Hematopoietic multipotent progenitor cell (in vitro differentiated cells): ENCODE results near the gene SLC35E1. TPM values are rescaled to one million over a fixed set of nuclear protein-coding genes. Genes with fewer than 3 reads are reported as not detected.

Experiments
- DNase-seq, 3 donors: peaks; one replicate each; pipeline ENCODE4 v3.0.0-alpha.2; 2011 to 2015; ENCODE audit warnings: low read depth in 2 of 3, low spot score in 2 of 3
- total RNA-seq: library from RNA; depleted of rRNA; stranded (reverse); fragments of >200 nt; gene quantifications from one replicate; pipeline ENCODE4 v1.2.3, GENCODE V29; 2012

The SLC35E1 gene
- total RNA-seq, 1 donor: 49.3 TPM

- no peak for DNase-seq
Measured at GRCh38 chr19:16599655-16600346, 27.6 kb upstream of the SLC35E1 start.

DNA sequence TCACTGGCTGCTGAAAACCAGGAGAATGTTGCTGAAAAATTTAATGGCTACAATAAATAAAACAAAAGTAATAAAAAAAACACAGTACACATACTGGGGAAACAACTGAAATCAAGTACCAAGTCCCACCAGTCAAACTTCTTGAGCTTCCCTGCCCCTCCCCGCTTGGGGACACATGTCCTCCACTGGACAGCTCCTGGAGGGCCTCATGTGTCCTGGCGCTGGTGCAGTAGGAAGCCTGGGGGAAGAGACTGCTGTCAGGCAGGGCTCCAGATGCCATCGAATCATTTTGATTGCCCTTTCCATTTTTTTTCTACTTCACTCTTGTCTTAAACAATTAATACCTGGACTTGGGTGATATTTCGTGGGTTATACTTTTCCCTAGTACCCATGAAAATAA, 26.6 kb upstream of the SLC35E1 start:
- DNase-seq: no peak

DNA sequence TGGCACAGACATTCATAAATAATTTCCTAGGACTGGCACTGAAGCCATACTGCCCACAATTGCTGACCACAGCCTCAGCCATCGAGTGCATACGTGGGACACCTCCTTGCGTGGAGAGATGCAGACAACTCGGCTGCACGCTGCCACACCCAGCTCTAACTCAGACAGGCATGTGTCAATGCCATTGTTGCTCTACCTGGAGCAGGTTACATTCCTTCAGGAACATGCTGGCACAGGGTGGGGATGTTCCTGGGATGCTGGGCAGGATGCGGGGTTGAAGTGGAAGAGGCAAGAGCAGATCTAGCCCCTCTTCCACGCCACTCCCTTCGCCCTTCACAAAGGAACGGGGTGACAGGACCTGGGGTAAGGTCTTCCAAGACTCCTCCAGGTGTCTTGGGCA, 24.2 kb upstream of the SLC35E1 start:
- no peak for DNase-seq

- DNase-seq: no peak
Measured at GRCh38 chr19:16595097-16595496, 22.9 kb upstream of the SLC35E1 start.

DNA sequence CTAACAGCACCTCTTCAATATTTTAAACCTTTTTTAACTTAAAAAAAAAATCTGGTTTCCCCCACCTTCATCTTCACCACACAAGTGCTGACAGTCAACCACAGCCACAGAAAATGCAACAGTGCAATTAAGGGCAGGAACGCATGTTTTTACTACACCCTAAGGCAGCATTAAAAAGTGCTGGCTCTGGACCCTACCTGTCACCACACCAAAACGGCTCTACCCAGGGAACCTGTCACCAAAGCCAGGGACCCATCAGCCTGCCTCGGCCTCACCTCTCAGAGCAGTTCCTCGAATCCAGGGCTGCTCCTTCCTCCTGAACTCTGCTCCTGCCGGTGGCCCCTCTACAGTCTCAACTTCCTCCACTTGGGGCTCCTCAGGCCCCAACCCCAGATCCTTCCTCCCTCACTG, 22.5 kb upstream of the SLC35E1 start:
- peak in 1 of 3 donors; percentile 30 for DNase-seq

DNA sequence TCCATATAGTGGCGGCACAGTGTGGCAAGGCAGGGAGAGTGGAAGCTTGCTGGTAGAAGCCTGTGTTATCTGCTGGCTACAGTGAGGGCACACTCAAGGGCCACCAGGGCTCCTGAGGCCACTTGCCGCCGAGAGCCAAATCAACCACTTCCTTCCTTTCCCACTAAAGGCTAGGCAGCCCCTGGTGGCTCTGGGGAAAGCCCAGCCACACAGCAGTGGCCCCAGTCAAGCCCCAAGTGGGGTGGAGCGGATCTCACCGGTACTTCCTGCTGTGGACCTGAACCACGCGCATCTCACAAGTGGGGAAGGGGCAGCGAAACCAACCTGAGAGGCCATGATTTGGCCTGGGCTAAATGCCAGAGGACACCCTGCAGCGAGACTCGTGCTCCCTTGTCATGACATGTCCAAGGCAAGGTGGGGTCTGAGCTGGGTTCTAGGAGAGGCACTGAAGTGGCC, 21.9 kb upstream of the SLC35E1 start:
- peak in 2 of 3 donors; percentile 73 to 82 for DNase-seq

- no peak for DNase-seq
Measured at GRCh38 chr19:16593181-16593580, 21.0 kb upstream of the SLC35E1 start.

GRCh38 chr19:16591803-16592556, 19.8 kb upstream of the SLC35E1 start:
- no peak for DNase-seq

- no peak for DNase-seq
Measured at GRCh38 chr19:16590876-16591802, 18.9 kb upstream of the SLC35E1 start.

GRCh38 chr19:16589917-16590316, 17.7 kb upstream of the SLC35E1 start:
- DNase-seq: no peak

GRCh38 chr19:16588824-16589577, 16.8 kb upstream of the SLC35E1 start:
- DNase-seq: no peak

DNA sequence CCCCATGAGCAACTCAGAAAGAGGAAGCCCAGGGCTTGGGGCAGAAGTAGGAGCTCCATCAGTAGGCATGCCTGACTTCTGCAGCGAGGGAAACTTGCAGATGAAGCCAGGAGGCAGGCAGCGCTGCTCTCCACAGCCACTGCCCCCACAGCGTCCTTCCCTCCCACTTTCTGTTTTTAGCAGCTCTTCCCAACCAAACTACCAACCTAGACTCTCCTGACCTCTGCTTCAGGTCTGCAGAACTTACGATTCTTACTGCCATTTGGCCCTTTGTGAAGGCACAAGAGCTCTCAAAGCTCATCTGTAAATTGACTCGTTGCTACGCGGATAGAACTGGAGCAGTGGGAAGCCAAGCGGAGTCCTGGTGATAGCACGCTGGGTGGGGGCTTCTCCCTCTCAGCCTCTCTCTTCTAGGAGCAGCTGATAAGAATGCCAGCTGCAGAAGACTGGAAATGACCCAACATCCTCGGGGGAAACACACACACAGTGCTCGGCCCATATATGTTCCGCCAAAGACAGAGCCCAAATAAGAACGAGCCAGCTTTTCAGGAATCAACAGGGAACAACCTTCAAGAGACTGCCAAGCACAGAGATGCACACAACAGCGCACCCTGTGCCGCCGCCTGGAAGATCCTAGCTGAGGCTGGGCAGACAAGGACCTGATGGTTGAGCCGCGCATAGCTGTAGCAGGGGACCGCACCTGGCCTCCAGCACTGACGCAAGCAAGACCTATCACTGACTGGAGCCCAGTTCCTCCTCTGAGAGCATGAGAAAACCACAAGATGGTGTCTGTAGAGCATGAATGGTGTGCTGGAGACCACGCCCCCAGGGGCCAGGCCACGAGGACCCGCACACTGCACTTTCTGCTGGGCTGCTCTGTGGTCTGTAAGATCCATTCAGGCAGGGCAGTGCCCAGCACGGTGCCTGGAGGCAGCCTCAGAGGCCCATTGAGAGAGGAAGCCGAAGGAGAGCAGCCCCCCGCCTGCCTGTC, 15.9 kb upstream of the SLC35E1 start:
- peak in 2 of 3 donors; percentile 83 to 87 for DNase-seq

DNA sequence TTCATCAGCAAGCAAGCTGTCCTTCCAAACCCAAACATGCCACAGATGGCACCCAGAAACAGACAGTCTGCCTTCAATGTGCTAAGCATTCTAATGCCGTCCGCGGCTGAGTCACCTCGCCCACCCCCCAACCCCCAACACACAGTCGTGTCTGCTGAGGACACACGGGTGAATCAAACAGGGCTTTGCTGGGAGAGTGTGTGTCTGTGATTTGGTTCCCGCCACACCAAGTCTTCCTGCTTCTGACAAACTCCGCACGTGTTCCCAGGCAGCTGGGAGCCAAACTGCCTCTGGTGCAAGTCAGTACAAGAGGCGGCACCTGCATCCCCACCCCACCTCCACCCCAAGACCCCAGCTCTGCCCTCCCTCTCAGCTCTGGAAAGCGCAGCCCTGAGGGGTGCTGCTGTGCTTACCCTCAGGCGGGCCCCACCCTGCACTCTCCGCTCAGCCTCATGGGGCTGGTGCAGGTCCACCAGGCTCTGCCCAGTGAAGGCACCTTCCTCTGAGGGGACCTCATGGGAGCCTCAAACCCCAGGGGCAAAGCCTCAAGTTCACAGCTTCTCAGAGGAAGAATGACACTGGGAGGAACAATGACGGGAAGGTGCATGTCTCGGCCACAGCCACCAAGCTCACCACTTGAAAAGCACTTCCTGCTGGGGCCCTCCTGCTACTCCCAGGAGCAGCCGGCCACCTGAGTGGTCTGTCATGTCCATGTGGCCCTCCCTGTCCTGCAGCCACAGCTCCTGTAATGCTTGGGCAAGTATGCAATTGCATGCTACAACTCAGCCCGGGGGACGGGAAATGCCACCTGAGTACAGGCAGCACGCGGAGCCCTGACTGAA, 15.0 kb upstream of the SLC35E1 start:
- peak in 2 of 3 donors; percentile 43 to 85 for DNase-seq

GRCh38 chr19:16586477-16586871, 14.3 kb upstream of the SLC35E1 start:
- no peak for DNase-seq

DNA sequence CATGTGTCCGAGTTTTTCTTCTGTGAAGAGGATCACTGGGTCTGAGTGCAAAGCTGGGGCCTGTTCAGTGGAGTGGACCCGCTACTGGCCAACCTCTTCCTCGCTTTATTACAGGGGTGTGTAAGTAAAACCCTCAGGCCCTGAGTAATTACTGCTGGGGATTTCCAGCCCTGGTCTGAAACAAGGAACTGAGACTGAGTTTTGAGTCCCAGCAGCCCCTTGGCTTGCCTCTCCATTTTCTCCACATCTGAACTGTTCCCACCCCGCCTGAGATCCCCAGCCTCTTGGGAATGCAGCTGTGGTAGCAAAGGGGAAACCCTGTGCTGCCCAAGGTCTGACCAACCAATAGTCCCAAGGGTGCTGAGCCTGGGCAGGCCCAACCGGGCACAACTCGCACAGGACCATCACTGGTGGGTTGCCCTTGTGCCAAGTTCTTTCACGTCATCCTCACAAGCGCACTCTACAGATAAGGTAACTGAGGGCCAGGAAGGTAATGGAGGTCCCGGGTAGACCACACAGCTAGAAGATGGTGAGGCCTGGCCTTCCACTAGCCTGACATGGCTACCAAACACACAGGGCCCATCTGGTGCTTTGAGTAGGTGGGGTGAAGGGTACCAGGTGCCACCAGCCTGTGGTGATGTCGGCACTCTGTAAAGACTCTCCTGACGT, 13.7 kb upstream of the SLC35E1 start:
- DNase-seq: peak in 2 of 3 donors; percentile 31 to 61

DNA sequence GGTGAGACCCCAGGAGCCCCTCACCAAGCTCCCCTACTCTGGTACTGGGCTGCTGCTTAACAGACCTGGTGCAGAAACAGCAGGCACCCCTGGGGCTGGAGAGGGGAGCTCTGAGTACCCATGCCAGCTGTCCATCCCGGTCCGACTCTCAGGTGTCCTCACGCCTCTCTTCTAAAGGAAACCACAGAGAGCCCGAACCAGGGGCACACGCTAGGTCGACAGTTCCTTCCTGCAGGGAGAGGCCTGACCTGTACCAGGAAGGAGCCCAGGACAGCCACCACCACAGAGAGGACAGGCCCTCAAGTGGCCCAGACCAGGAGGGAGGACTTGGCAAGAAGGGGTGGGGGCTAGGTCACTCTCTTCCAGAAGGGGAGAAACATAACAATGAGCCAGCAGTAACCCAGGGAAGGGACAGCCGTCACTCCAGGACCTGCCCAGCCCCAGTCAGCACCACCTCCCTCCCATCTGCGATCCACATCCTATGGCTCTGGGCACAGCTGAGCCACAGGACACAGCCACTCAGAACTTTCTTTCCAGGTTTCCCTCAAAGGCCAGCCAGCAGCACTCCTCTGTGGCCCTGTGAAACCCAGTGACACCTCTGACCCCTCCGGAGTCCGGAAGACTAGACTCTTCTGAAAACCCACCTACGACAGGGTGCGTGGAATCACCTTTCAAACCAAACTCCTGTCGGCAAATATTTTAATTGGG, 13.0 kb upstream of the SLC35E1 start:
- no peak for DNase-seq
